NCI-H524 (cell line): ENCODE data around the gene MCIDAS.
A peak's percentile ranks its signal among the peaks of the same experiment; 100 is the strongest.

ENCODE experiments used
- DNase-seq, 2 experiments: peaks; one replicate each; lab custom pipeline; 2025; lab: John Stamatoyannopoulos, UW

Gene MCIDAS

DNA sequence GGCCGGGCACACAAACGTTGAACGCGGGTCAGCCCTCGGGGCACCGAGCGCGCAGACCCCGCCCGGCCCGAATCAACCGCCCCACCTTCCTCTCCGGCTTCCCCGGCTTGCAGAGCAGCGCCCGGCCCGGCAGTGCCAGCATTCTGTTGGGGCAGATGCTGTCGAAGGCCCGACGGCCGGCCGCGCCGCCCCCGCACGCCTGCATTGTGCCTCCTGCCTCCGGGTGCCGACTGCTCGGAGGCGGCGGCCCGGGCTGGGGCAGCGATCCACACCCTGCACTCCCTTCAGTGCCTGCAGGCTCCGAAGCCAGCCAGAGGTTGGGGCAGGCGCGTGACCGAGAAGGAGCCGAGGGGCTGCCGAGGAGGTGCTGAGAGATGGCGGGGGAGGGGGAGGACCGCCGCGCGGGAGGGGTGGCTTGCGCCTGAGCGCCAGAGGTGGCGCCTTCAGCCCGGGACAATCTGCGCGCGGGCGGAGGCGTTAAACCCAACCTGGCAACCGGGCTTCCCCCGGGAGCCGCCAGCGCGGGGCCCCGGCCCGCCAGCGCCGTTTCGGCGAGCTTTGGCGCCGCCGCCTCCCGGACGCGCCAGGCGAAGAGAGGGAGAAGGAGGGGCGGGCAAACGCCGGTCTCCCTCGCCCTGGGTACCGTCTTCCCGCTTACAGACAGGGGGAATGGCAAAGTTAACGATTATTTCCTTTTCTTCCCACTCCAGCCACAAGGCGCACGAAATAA, at the start of gene MCIDAS:
TSS of gene MCIDAS (minus strand) at position 382 of the 730 bp plus-strand sequence. CDS start at position 205, 177 bp downstream.
- peak; percentile 70 to 76 for DNase-seq

DNA sequence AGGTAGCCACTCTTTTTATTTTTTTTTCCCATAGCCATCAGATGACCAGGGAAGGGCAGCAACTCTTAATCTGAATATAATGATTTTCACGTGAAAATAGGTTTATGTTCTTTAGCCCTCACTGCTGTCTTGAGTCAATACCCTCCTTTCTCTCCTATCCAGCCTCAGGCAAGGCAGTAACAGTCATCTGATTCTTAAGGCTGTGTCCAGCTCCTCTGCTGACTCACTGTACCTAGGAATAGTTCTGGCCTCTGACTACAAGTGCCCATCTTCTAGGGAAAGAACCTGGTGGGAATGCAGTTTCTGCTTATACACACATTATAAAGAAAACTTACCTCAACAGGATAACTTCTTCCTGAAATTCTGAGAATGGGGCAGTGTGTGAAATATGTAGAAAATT, 49.7 kb upstream of the MCIDAS start:
- DNase-seq: no peak

- no peak for DNase-seq
Measured at GRCh38 chr5:55258339-55258738, 31.2 kb upstream of the MCIDAS start.

DNA sequence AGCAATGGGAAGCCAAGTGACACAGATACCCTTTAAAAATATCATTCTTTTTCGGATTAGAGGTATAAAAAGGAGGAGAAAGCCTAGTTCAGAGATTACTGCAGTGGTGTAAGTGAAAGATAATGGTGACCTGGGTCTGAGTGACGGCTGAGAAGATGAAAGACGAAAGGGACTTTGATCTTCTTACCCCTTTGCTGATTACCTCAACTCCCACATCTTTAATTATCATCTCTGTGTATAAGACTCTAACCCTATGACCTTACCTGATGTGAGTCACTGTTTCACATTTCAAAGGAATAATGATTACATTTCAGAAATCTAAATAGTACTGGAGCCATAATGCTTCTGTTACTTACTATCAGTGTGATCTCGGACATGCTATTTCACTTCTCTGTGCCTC, 27.7 kb upstream of the MCIDAS start:
- no peak for DNase-seq

- DNase-seq: no peak
Measured at GRCh38 chr5:55250064-55250463, 22.9 kb upstream of the MCIDAS start.

DNA sequence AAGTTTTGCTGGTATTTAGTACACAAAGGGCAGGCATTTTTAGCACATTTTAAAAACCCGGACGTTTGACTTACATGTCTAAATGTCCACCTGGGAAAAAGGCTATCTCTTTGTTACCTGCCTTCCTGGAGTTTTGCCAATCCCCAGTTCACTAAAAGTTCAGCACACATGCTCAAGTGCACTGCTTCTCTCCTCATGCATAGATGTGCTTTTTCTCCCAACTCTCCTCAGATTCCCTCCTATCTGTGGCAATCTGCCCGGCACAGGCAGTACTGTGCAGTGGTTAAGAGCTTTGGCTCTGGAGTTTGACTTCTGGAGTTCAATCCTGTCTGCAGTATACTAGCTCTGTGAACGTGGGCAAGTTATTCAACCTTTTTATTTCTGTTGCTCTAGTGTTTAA, 14.6 kb upstream of the MCIDAS start:
- no peak for DNase-seq

- DNase-seq: peak; percentile 9 to 14
Measured at GRCh38 chr5:55236800-55237199, 9.7 kb upstream of the MCIDAS start.

- DNase-seq: peak in 1 of 2 experiments; percentile 45
Measured at GRCh38 chr5:55234121-55234700, 7.1 kb upstream of the MCIDAS start.

DNA sequence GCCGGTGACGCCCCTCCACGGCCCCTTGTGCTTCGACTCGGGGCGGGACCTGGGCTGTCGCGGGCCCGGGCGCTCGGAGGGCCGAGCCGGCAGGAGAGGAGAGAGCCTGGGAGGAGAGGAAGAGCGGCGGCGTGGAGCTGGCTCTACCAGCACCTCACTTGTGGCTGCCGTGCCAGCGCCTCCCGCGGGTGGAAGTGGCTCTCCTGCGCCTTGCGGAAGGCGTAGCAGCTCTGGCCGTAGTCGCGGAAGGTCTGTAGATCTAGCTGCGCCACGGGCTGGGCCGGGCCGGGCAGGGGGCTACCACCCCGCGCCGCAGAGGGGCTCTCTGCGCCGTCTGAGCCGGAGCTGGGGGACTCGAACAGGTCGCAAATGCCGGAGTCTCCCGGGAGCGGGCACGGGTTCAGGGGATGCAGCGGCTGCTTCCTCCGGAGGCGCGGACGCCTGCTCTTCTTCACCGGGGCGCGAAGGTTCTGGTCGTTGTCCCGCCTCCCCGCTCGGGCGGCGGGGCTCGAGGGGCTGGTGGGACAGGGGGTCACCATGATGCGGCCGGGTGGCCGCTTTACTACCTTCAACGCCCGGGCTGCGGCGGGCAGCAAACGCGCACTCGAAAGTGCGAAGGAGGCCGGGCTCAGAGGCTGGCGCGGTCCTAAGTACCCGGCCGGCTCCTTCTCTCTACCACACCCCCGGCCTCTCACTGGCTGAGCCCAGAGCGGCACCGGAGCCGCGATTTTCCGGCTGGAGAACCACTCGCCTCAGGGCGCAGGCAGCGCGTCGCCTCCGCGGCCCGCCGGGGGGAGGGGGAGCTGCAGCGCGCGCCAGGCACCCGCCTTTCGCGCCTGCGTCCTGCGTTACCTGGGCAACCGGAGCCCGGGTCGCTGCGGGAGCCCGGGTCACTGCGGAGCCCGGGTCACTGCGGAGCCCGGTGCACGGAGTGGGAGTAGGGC, 6.1 kb upstream of the MCIDAS start, which contains the start of gene CCNO:
TSS of gene CCNO (minus strand) at position 624 of the 944 bp plus-strand sequence. CDS start at position 539, 85 bp downstream.
- peak; percentile 69 to 75 for DNase-seq

DNA sequence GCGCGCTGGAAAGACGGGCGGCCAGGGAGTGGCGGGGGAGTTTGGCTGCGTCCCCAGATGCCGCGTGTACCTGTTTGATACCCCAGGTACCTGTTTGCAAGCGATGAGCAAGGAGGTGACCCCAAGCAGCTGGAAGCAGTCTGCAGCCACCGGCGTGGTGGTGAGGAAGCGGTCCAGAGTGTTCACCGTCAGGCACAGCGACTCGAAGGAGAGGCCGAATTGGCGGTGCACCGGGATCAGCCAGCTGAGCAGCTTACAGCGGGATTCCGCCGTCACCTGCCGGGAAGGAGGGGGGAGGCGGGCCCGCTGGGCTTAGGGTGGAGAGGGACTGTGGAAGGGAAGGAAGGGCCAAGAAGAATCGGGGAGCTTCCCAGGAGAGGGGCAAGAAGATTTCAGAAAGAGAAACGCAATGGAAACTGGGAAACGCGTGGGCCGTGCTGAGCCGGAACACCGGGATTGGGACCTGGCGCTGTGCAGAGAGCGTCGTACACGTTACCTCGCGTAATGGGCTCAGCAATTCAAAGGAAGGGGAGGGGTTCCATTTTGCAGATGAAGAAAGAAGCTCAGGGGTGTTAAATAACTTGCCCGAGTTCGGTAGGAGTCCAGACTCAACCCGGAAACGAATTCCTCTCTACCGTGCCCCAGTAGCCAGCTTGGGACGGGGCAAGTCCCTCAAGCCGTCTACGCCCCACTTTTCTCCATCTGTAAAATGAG, 5.3 kb upstream of the MCIDAS start:
- DNase-seq: peak; percentile 27 to 59

- DNase-seq: peak in 1 of 2 experiments; percentile 20
Measured at GRCh38 chr5:55231919-55232270, 4.8 kb upstream of the MCIDAS start.

GRCh38 chr5:55231029-55231918, 4.2 kb upstream of the MCIDAS start:
- DNase-seq: peak; percentile 20 to 46

DNA sequence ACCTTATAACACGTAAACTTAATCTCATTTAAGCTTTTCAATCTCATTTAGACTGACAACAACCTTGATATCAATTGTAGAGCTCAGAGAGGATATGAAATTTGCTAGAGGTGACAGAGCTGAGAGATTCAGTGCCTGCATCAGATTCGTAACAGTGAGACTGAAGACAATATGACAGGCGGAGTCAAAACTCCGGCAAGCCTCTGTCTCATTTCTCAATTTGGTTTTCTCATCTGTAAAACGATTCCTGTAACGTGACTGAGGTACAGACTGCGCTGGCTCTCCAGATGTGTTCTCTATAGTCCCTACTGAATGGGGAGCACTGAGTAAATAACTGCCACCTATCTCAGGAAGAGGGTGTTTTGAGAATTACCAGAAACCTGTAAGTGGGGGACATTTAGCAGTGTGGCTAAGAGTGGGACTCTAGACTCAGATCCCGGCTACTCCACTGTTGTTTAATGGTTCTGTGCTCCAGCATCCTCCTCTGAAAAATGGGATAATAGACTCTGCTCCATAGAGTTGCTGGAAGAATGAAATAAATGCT, 3.0 kb upstream of the MCIDAS start:
- no peak for DNase-seq

DNA sequence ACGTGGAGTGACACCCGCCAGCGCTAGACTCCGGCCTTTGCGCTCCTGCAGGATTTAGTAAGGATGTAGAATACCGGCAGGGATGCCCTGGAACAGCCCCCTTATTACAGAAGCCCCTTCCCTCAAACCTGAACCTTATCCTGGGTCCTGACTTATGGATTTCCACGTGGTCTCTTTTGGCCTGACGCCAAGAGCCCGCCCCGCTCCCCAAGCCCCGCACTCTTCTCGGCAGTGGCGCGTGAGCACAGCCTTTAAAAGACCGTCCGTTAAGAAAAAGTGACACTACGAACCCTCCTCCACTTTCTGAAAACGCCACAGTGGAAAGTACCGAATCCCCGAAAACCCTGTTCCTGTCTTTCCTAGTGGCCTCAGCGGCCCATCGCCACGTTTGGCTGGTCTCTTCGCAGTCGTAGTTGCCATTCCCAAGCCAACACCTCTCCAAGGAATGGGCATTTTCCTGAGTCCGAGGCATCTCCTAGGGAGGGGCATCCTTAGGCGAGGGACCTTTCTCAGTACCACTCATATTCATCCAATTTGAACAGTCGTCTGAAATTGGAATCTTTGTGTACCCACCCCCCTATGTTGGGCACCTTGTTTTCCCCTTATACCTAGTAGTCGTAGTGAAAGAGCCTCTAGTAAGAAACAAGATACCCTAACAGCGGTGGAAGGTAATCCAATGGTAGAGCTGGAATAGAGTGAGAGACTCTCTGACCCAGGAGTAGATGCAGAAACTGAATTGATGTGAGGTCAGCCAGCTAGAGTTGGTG, 732 bp upstream of the MCIDAS start:
- DNase-seq: no peak

DNA sequence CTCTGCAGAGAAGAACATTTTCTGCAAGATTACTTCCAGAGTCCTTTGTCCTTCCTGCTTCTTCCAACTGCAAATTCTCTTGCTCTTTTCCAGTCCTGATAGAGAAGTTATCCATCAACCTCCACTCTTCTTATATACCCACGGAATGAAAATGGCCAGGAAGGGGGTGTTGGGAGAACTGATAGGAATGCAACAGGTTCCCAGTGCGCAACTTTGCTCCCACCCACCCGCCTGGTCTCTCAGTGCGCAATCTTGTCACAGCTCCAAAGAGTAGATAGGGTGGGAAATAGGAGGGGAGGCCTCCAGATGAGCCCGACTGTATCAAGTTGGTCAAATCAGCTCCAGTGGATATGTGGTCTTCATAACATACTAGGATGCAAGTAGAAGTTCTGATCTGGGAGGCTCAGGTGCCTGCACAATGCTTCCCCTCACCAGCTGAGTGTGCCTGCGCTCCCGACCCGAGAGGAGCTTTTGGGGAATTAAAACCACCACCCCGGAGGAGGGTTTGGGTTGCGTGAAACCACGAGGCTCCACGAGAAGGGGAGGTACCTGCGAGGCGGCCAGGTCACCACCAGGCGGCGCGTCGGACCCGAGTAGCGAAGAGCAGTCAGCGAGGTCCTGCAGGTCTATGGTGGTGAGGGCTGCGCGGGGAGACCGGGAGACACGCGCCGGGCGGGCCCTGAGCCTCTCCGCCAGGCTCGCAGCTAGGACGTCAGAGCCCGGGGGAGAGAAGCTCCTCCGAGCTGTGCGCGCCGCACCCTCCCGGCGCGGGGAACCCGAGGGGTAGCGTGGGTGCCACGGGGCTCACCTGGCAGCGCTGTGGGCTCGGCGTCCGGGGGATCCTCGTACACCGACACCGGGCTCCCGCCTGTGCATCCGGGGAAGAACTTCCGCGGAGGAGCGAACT, 835 bp downstream of the MCIDAS start:
- peak; percentile 66 to 76 for DNase-seq

- no peak for DNase-seq
Measured at GRCh38 chr5:55225346-55225745, 1.8 kb downstream of the MCIDAS start.

- no peak for DNase-seq
Measured at GRCh38 chr5:55223812-55224240, 3.3 kb downstream of the MCIDAS start.

GRCh38 chr5:55222985-55223811, 3.9 kb downstream of the MCIDAS start:
- no peak for DNase-seq
